ENCODE results near the gene POC1A.
"Not testable (repeated sequence)": the region's sequence is repeated elsewhere in the genome, so short reads cannot be mapped to it uniquely, and the experiment has no call there.

POC1A gene

DNA sequence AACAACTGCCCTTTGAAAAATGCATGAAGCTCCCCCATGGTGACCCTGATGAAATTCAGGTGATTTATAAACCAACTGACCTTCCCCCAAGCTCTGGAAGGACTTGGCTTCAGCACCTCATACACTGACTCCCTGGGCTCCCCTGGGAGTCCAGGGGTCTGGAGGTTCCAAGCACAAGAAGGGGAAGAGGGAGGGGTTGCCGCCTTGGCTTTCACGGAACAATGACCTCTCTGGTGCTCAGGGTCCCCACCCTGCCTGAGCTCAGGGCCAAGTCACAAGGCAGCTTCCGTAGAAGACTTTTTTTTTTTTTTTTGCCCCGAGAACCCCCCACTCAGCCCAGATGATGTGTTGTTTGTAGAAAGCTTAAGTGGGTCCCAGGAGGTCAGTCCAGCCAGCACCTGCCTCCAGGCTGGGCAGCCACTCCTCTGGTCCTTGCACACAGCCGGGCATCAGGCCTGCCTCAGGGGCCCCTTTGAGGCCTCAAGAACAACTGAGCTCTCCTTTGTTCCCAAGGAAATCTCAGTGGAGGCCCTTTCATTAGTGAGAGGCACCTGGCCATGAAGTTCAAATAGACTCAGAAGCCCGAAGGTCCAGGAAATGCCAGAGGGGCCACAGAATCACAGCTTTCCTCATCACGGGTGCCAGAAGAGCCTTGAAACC, 29.7 kb upstream of the POC1A start:
- no peak for DNase-seq

DNA sequence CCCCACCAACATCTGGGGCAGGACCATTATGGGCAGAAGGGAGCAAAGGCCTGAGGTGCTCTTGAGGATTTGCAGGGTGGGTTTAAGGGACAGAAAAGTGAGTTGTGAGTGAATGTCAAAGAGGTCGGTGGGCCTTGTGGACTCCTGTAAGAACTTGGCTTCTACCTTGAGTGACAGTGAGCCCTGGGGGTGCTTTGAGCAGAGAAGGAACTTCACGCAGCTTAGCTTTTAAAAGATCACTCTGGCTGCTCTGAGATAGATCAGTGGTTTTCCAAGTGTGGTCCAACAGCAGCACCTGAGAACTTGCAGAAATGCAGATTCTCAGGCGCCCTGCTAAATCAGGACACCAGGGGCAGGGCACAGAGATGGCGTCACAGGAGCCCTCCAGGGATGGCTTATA, 28.5 kb upstream of the POC1A start:
- DNase-seq = no peak

GRCh38 chr3:52182196-52182595, 28.0 kb upstream of the POC1A start:
- DNase-seq = no peak

DNA sequence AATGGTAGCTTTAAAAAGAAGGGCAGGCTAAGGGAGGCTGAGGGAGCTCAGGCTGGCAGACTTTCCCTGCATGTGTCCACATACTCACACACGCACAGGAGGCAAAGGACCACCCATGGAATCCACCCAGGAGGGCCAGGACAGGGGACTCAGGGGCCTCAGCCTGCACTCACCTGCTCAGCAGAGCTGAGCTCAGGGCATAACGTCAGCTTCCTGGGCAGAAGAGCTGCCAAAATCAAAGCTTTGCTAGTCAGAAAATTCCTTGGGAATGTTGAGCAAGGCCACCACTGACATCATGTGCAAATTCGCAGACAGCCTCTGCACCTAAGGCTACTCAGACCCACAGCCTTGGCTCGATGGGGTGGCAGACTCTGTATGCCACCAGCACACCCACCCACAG, 27.3 kb upstream of the POC1A start:
- DNase-seq = no peak

- DNase-seq = no peak
Measured at GRCh38 chr3:52178537-52178936, 24.3 kb upstream of the POC1A start.

DNA sequence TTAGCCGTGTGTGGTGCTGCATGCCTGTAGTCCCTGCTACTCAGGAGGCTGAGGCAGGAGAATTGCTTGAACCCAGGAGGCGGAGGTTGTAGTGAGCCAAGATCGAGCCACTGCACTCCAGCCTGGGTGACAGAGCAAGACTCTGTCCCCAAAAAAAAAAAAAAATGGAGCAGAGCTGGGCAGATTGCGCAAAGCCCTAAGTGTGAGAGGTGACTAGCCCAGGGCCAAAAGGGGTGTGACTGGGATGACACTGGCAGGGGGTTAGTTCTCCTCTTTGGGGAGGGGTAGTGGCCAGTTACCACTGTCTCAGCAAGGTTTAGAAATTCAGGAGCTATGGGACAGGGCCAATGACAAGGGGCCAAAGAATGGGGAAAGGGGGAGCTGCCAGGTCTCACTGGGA, 23.9 kb upstream of the POC1A start:
- not testable (repeated sequence) for DNase-seq

DNA sequence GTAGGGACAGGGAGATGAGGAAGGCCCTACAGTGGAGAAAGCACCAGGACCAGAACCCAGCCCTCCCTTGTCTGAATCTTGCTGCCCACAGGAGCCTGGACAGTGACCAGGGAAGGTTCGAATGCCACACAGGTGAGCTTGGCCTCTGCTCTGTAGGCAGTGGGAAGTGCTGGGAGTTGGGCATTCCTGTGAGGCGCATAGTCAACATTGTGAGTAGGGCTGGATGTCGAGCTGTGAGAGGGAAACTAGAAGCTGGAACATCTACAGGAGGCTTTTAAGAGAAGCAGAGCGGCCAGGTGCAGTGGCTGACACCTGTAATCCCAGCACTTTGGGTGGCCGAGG, 23.4 kb upstream of the POC1A start:
- no peak for DNase-seq

DNA sequence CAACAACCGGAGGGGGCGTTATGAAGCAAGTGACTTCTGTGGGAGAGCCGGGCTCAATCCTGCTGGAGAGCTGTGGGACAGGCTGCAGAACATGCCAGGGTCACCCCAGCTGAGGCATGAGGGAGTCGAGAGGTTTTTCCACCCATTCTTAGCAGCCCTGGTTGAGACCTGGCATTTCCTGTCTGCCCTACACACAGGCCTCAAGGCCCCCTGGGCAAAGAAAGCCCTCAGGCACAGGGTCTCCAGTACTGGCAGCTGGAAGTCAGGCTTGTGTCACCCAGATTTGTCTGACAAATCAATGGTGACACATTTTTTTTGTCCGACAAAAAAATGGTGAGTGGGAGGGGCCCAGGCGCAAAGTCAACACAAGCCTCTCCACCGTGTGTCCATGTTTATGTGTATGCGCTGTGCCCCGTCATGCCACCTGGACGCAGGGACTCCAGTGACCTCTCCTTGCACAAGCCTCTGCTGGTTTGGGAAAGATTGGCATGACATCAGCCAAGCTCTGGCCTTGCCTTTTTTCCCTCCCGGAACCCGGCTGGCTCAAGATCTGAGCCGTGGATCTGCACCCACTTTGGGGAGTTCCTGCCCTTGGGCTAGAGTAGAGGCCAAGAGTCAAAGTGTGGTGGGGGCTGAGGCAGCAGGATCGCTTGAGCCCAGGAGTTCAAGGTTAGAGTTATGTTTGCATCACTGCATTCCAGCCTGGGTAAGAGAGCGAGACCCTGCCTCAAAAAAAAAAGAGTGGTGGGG, 22.9 kb upstream of the POC1A start:
- no peak for DNase-seq

- DNase-seq = no peak
Measured at GRCh38 chr3:52176180-52176752, 22.0 kb upstream of the POC1A start.

GRCh38 chr3:52175416-52176179, 21.4 kb upstream of the POC1A start:
- no peak for DNase-seq

DNA sequence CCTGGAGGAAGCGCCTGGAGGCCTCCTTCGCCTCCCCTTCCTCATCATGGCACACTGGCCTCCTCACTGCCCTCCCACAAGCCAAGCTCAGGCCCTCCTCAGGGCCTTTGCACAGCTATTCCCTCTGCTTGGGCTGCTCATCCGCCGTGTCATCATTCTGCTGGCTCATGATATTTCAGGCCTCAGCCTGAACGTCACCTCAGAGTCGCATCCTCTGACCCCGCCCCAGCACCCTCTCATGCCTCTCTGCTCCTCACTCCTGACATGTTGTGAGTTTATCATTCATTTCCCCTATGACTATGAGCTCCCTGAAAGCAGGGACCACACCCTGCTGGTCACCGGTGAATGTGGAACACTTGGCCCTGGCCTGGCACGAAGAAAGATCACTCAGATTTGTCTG, 20.7 kb upstream of the POC1A start:
- DNase-seq = no peak

DNA sequence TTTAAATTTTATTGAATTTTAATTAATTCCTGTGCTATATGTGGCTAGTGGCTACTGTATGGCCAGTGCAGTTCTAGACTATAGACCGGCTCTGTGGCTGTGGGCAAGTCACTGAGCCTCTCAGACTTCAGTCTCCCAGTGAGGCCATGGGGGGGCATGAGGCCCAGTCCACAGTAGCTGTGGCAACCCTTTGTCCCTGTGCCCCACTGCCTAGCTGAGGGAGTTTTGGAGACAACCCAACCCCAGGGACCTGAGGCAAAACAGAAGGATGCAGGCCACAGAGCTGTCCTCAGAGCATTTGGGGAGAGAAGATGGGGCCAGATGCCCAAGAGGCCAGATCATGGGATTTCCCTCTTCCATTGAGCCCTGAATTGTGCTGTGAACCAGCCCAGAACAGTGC, 18.9 kb upstream of the POC1A start:
- DNase-seq = no peak

- no peak for DNase-seq
Measured at GRCh38 chr3:52172262-52172757, 18.1 kb upstream of the POC1A start.

- no peak for DNase-seq
Measured at GRCh38 chr3:52171514-52172261, 17.5 kb upstream of the POC1A start.

DNA sequence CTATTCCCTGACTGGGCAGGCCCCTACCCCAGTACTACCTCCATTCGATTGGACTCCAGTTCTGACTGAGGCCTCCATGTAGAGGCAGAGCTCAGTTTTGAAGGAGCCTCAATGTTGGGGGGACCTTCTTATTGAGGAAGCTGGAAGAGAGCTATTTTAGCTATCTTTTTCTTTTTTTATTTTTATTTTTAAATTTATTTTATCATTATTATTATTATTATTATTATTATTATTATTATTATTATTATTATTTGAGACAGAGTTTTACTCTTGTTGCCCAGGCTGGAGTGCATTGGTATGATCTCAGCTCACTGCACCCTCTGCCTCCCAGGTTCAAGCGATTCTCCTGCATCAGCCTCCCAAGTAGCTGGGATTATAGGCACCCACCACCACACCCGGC, 16.0 kb upstream of the POC1A start:
- not testable (repeated sequence) for DNase-seq

DNA sequence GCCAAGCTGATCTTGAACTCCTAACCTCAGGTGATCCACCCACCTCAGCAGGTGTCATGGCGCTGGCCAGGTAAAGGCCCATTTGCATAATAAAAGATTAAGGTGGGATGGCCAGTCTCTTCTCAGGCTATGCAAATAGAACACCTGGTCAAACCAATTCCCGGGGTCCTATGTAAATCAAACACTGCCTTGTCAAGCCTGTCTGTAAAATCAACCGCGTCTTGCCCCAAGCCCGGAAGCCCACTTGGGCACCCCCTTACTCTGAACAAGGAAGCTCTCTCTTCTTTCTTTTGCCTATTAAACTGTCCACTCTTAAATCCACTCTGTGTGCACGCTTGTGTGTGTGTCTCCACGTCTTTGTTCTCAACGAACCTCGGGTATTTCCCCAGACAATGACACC, 13.0 kb upstream of the POC1A start:
- DNase-seq = no peak

GRCh38 chr3:52162250-52162872, 8.1 kb upstream of the POC1A start:
- no peak for DNase-seq

DNA sequence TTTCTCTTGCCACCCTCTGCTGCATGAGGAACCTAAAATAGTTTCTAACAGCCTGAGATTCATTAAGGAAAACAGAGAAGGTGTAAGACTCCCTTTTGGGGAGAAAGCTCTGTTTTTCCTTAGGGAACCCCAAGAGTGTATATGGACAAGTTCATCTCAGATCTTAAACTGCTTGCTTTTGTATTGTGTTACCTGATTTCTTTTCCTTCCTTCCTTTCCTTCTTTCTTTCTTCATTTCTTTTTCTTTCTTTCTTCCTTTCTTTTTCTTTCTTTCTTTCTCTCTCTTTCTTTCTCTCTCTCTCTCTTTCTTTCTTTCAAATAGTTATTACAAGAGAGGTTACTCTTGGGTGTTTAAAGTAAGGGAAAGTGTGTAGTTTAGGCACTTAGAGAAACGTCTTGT, 5.3 kb upstream of the POC1A start:
- no peak for DNase-seq

- no peak for DNase-seq
Measured at GRCh38 chr3:52155912-52156311, 1.7 kb upstream of the POC1A start.

GRCh38 chr3:52153389-52154096, 680 bp downstream of the POC1A start:
- no peak for DNase-seq

- DNase-seq = not testable (repeated sequence)
Measured at GRCh38 chr3:52151991-52152390, 2.2 kb downstream of the POC1A start.

- DNase-seq = no peak
Measured at GRCh38 chr3:52150860-52151259, 3.4 kb downstream of the POC1A start.
